Mesothelial cell of epicardium (in vitro differentiated cells): Measurements from ENCODE around the gene AP3S2. TPM values are rescaled to one million over a fixed set of nuclear protein-coding genes. Genes with fewer than 3 reads are reported as not detected.

Experiments used
- DNase-seq, 2 experiments: peaks; one replicate each; pipeline ENCODE4 v3.0.0; 2021; ENCODE audit warnings: low spot score in 2 of 2; ENCODE audit not compliant: unreplicated experiment in 2 of 2
- H3K27ac Mint-ChIP-seq: 2 replicates; pipeline ENCODE4 v1.8.0; 2021; ENCODE audit warnings: mixed read lengths
- H3K27me3 Mint-ChIP-seq: 2 replicates; pipeline ENCODE4 v1.8.0; 2021; ENCODE audit warnings: low read depth, mixed read lengths
- H3K36me3 Mint-ChIP-seq: 2 replicates; pipeline ENCODE4 v1.8.0; 2021; ENCODE audit warnings: mixed read lengths
- H3K4me1 Mint-ChIP-seq: 2 replicates; pipeline ENCODE4 v1.8.0; 2021; ENCODE audit warnings: mixed read lengths
- H3K4me3 Mint-ChIP-seq: 2 replicates; pipeline ENCODE4 v1.8.0; 2021; ENCODE audit warnings: mild to moderate bottlenecking, moderate library complexity, mixed read lengths
- H3K9me3 Mint-ChIP-seq: 2 replicates; pipeline ENCODE4 v1.8.0; 2021; ENCODE audit warnings: mixed read lengths
- total RNA-seq: library from RNA; stranded (reverse); gene quantifications from 3 replicates; pipeline ENCODE4 v1.2.1, GENCODE V29; 2021
- TF ChIP-seq, protein P1 (sequence below): fragments of 200-600 bp; sonication (generic); IDR thresholded peaks from one replicate; pipeline ENCODE4 v1.5.0; 2021; ENCODE audit warnings: antibody characterized with exemption; ENCODE audit not compliant: unreplicated experiment

The AP3S2 gene
- total RNA-seq, 1 donor from 2014 or later: 28.3 TPM

DNA sequence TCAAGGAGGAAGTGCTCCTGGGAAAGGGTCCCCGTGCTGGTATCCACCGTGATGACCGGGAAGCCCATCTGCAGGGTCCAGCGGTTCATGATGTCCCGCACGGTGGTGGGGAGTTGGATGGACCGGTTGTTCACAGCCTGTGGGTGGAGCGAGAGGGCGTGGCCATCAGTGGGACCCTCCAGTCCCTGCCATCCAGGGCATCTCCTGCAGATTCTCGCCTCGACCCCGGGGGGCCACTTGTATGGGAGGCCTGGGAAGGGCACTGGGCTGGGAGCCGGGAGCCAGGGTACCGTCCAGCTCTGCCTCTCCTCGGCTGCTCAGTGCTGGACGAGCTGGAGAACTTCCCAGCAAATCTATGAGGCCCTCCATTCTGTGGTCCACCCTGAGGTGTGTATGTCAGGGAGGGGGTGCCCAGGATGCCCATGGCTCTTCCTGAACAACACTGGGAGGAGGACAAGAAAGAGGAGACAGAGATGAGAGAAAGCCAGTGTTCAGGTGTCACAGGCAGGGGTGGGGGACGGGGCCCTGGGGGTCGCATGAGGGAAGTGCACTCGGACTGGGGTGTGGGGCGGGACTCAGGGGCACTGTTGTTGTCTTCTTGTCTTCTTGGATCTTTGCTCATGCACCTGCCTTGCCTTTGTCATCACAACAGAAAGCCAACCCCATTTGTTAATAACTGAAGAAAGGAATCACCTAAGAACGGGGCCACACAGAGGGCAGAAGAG lies 92.2 kb downstream of the AP3S2 start:
- no peak overlapping the region for H3K27ac Mint-ChIP-seq
- H3K9me3 Mint-ChIP-seq: peaks cover 3% of the 10 kb centered on the region
- no peaks in the 10 kb centered on the region for H3K27me3 Mint-ChIP-seq
- H3K4me1 Mint-ChIP-seq: no peaks in the 10 kb centered on the region
- TF ChIP-seq, protein P1, sequence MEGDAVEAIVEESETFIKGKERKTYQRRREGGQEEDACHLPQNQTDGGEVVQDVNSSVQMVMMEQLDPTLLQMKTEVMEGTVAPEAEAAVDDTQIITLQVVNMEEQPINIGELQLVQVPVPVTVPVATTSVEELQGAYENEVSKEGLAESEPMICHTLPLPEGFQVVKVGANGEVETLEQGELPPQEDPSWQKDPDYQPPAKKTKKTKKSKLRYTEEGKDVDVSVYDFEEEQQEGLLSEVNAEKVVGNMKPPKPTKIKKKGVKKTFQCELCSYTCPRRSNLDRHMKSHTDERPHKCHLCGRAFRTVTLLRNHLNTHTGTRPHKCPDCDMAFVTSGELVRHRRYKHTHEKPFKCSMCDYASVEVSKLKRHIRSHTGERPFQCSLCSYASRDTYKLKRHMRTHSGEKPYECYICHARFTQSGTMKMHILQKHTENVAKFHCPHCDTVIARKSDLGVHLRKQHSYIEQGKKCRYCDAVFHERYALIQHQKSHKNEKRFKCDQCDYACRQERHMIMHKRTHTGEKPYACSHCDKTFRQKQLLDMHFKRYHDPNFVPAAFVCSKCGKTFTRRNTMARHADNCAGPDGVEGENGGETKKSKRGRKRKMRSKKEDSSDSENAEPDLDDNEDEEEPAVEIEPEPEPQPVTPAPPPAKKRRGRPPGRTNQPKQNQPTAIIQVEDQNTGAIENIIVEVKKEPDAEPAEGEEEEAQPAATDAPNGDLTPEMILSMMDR: no peak
- no peak overlapping the region for H3K4me3 Mint-ChIP-seq
- DNase-seq: no peak
- H3K36me3 Mint-ChIP-seq: peaks cover 1% of the 10 kb centered on the region

DNA sequence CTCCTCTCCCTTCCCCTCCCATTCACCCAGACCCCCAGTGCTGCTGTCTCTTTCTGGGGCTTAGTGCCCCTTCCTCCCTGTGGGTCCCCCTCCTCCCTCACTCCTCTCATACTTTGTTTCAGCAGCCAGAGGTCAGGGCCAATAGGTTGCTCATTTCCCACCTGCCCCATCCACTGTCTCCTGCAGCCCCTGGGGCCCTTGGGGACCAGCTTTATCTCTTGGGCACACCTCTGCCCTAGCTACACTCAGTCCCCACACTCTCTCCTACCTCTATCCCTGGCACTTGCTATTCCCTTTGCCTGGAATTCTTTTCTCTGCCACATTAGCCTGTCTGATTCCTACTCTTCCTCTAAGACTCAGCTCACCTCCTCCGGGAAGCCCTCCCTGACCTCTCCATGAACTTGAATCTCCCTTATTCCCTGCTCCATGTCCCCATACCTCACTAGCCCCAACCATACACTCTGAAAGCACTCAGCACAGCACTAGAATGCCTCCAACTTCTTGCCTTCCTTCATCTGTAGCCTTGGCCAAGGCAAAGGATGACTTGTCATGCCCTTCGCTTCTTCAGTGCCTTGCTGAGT lies 93.8 kb downstream of the AP3S2 start:
- H3K4me3 Mint-ChIP-seq: no peak overlapping the region
- H3K36me3 Mint-ChIP-seq: peaks cover 1% of the 10 kb centered on the region
- H3K27me3 Mint-ChIP-seq: no peaks in the 10 kb centered on the region
- peaks cover 7% of the 10 kb centered on the region for H3K4me1 Mint-ChIP-seq
- DNase-seq: no peak
- TF ChIP-seq, protein P1: no peak
- H3K27ac Mint-ChIP-seq: no peak overlapping the region
- peaks cover 3% of the 10 kb centered on the region for H3K9me3 Mint-ChIP-seq

DNA sequence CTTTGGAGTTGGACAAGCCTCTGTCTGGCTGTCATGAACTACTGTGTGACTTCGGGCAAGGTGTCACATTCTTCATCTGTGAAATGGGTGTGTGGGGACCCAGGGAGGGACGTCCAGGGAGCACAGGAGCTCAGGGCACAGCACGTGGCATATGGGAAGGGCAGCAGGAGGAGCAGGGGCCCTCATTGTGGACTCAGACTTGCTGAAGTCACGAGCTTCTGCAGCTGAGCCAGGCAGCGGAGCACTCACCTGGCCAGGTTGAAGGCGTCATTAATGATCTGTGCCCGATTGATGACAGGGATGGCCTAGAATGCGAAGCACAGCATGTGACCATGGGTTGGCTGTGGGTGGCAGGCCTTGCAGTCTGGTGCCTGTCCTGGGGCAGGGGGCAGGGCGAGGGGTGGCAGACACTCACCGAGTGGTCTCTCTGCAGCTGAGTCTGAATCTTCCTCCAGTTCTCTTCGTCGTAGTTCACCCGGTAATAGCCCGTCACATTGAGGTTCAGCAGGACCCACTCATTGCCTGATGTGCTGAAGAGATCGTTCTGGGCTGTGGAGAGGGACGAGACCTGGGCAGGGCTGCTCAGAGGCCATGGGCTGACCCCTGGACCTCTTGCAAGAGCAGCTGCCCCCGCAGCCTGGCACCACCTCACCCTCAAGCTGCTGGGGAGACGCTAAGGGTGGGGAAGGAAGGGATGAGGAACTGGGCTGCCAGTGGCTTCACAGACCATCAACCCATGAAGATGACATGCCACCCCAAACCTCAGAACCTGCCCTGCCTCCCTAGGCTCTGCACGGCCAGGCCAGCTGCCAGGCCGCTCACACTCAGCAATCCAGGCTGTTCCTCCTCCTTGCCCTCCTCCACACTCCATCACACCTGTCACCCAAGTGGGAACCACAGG lies 94.5 kb downstream of the AP3S2 start:
- Mint-ChIP-seq H3K9me3 (peaks cover 3% of the 10 kb centered on the region), H3K4me1 (peaks cover 12% of the 10 kb centered on the region), H3K27me3 (no peaks in the 10 kb centered on the region), H3K36me3 (peaks cover 1% of the 10 kb centered on the region), H3K27ac (no peak overlapping the region), H3K4me3 (no peak overlapping the region)
- DNase-seq: no peak
- TF ChIP-seq, protein P1: no peak

DNA sequence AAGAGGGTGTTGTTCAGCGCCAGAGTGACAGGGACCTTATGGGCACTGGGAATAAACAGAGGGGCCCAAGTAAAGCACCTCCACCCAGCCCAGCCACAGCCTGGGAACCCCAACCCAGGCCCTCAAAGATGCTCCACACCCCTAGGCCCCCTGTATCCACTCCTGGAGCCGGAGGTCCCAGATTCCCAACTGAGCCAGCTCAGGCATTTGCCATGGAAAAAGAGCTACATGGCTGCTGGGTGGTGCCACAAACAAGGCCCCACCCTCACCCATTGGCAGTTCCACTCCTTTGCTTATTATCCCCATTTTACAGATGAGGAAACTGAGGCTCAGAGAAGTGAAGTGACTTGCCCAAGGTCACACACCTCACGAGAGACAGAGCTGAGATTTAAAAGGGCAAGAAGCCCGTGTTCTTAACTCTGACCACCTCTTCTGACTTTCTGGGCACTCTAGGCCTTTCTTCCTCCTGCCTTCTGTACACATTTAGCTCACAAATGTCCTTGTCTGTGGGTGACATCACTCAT lies 96.1 kb downstream of the AP3S2 start:
- TF ChIP-seq, protein P1: no peak
- Mint-ChIP-seq H3K9me3 (peaks cover 3% of the 10 kb centered on the region), H3K36me3 (peaks cover 1% of the 10 kb centered on the region), H3K27ac (no peak overlapping the region), H3K4me3 (no peak overlapping the region), H3K27me3 (no peaks in the 10 kb centered on the region), H3K4me1 (peaks cover 12% of the 10 kb centered on the region)
- no peak for DNase-seq

DNA sequence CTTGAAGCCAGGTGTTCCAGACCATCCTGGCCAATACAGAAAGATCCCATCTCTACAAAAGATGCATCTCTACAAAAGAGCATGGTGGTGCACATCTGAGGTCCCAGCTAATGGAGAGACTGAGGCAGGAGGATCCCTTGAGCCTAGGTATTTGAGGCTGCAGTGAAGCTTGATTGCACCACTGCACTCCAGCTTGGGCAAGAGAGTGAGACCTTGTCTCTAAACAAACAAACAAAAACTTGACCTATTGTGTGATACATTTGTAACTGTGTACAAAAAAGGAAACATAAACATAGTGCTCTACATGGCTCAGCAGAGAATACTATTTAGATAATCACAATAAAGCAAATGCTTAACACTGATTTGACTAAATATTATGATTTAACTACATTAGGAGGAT lies 97.8 kb downstream of the AP3S2 start:
- H3K9me3 Mint-ChIP-seq: peaks cover 3% of the 10 kb centered on the region
- peaks cover 12% of the 10 kb centered on the region for H3K4me1 Mint-ChIP-seq
- peaks cover 1% of the 10 kb centered on the region for H3K36me3 Mint-ChIP-seq
- H3K27ac Mint-ChIP-seq: no peak overlapping the region
- no peak overlapping the region for H3K4me3 Mint-ChIP-seq
- TF ChIP-seq, protein P1: no peak
- H3K27me3 Mint-ChIP-seq: no peaks in the 10 kb centered on the region
- DNase-seq: no peak
